H1 (cell line): ENCODE data around the gene GRIFIN. TPM values are rescaled to one million over a fixed set of nuclear protein-coding genes. Genes with fewer than 3 reads are reported as not detected.

Experiments used
- CHD1 ChIP-seq: IDR thresholded peaks from 2 replicates; pipeline ENCODE4 v1.6.1; 2012; ENCODE audit warnings: low read depth, low read length, improper control_type of control experiment
- CHD7 ChIP-seq: fragments of 300-600 bp; sonication (generic); IDR thresholded peaks from 2 replicates; pipeline ENCODE4 v1.7.1; 2012; ENCODE audit warnings: low read length, moderate library complexity, mild to moderate bottlenecking, inconsistent platforms; ENCODE audit not compliant: insufficient replicate concordance
- CTCF ChIP-seq, 3 experiments: IDR thresholded peaks; 1 replicate in 2 of 3; 2 replicates in 1 of 3; pipeline versions ENCODE4 v1.5.1 to v1.6.1; 2011; ENCODE audit warnings: low read length in 3 of 3, mild to moderate bottlenecking in 3 of 3, inconsistent platforms in 2 of 3, low read depth in 1 of 3, moderate library complexity in 1 of 3; ENCODE audit not compliant: insufficient read depth in 1 of 3; ENCODE audit errors: control extremely low read depth in 1 of 3
- GTF2F1 ChIP-seq: IDR thresholded peaks from 2 replicates; pipeline ENCODE4 v1.6.1; 2012; ENCODE audit warnings: low read depth, low read length, improper control_type of control experiment, borderline replicate concordance
- HDAC2 ChIP-seq, 2 experiments: fragments of 300-600 bp in 1 of 2; sonication (generic) in 1 of 2; IDR thresholded peaks; 2 replicates each; pipeline ENCODE4 v1.6.1; 2011 to 2012; ENCODE audit warnings: low read depth in 2 of 2, low read length in 2 of 2, mild to moderate bottlenecking in 2 of 2, moderate library complexity in 2 of 2, borderline replicate concordance in 1 of 2, inconsistent platforms in 1 of 2
- RXRA ChIP-seq: IDR thresholded peaks from 2 replicates; pipeline ENCODE4 v1.6.1; 2011; ENCODE audit warnings: low read depth, mild to moderate bottlenecking, low read length, moderate library complexity; ENCODE audit not compliant: insufficient read depth
- polyA plus RNA-seq, 7 experiments: library from polyadenylated mRNA; depleted of rRNA in 3 of 7; stranded (reverse) in 5 of 7; unstranded in 2 of 7; fragments of >200 nt in 5 of 7; fragments of 200-250 nt in 2 of 7; gene quantifications; 1 replicate in 5 of 7; 2 replicates in 1 of 7; 4 replicates in 1 of 7; pipeline versions ENCODE4 v1.2.1 to v1.2.3, GENCODE V29; 2011 to 2013; ENCODE audit warnings: missing spikeins in 2 of 7, mixed read lengths in 2 of 7
- total RNA-seq: library from RNA; stranded (reverse); fragmentation: NEBNext Ultra II Directional; extraction: Animal tissue kit (Norgen Biotek cat#: 25700); gene quantifications from 2 replicates; pipeline ENCODE4 v1.2.1, GENCODE V29; 2021

Gene GRIFIN
- total and polyA plus RNA-seq, 2 of the 8 experiments (the other 6 are each of a cell fraction or from before 2014, with no cell fraction given): not detected

- TF ChIP-seq CHD7: no peak
- no peak for TF ChIP-seq RXRA
- no peak for TF ChIP-seq GTF2F1
- TF ChIP-seq HDAC2 (IDR thresholded peaks at IDR 0.05; ENCODE audit: borderline replicate concordance in 1 of 2, low read depth in 2 of 2, low read length in 2 of 2): no peak
- TF ChIP-seq CHD1: no peak
- no peak for TF ChIP-seq CTCF (IDR thresholded peaks at IDR 0.05; ENCODE audit: control extremely low read depth in 1 of 3, insufficient read depth in 1 of 3, low read depth in 1 of 3, low read length in 3 of 3)
These were observed 31.2 kb downstream of the GRIFIN start (continued) for GRCh38 chr7:2445047-2445446.
